GM10847 (cell line): Measurements from ENCODE around the gene IFNB1.

Source experiments
- POLR2A ChIP-seq: IDR thresholded peaks from 2 replicates; pipeline ENCODE4 v1.6.1; 2011; ENCODE audit not compliant: insufficient read length; ENCODE audit errors: extremely low read depth

IFNB1 gene

GRCh38 chr9:21081451-21081850 lies 3.7 kb upstream of the IFNB1 start:
- no peak for TF ChIP-seq POLR2A

- no peak for TF ChIP-seq POLR2A
These were observed 3.1 kb upstream of the IFNB1 start for GRCh38 chr9:21080793-21081192.

- TF ChIP-seq POLR2A, result no peak
These were observed 960 bp upstream of the IFNB1 start for GRCh38 chr9:21078702-21079101.

- no peak for TF ChIP-seq POLR2A
These were observed 2.3 kb downstream of the IFNB1 start for GRCh38 chr9:21075484-21075883.

- TF ChIP-seq POLR2A, result no peak
These were observed 6.8 kb downstream of the IFNB1 start for GRCh38 chr9:21070906-21071305.

- TF ChIP-seq POLR2A, result no peak
These were observed 7.6 kb downstream of the IFNB1 start for GRCh38 chr9:21070171-21070571.

- no peak for TF ChIP-seq POLR2A
These were observed 16.7 kb downstream of the IFNB1 start for GRCh38 chr9:21060919-21061561.

- no peak for TF ChIP-seq POLR2A
These were observed 20.8 kb downstream of the IFNB1 start for GRCh38 chr9:21056931-21057330.

GRCh38 chr9:21053851-21054250 lies 23.9 kb downstream of the IFNB1 start:
- TF ChIP-seq POLR2A, result no peak

- TF ChIP-seq POLR2A, result no peak
These were observed 30.5 kb downstream of the IFNB1 start for GRCh38 chr9:21047281-21047691.

- no peak for TF ChIP-seq POLR2A
These were observed 33.9 kb downstream of the IFNB1 start for GRCh38 chr9:21043841-21044240.

GRCh38 chr9:21042466-21042865 lies 35.3 kb downstream of the IFNB1 start:
- no peak for TF ChIP-seq POLR2A

GRCh38 chr9:21039302-21039701 lies 38.4 kb downstream of the IFNB1 start:
- TF ChIP-seq POLR2A, result no peak

GRCh38 chr9:21037278-21037677 lies 40.5 kb downstream of the IFNB1 start:
- TF ChIP-seq POLR2A, result no peak

- TF ChIP-seq POLR2A, result no peak
These were observed 45.9 kb downstream of the IFNB1 start for GRCh38 chr9:21031808-21032183.

- peak; percentile 27 for TF ChIP-seq POLR2A
These were observed 46.5 kb downstream of the IFNB1 start, which contains the start of gene HACD4 for GRCh38 chr9:21031091-21031807. Gene HACD4, minus strand, starts transcription at chr9:21031640. Its CDS starts 50 bp downstream, at chr9:21031590.
